GM19239 (cell line): ENCODE results near the gene PIAS2.
A peak's percentile ranks its signal among the peaks of the same experiment; 100 is the strongest.

Source experiments
- DNase-seq: peaks from one replicate; pipeline ENCODE4 v3.0.0; 2011; ENCODE audit warnings: low spot score; ENCODE audit not compliant: insufficient read length
- FAIRE-seq: peaks from 2 replicates; lab custom pipeline; 2011; peaks lifted over from hg19 to GRCh38; lab: Jason Lieb, UNC

Gene PIAS2

DNA sequence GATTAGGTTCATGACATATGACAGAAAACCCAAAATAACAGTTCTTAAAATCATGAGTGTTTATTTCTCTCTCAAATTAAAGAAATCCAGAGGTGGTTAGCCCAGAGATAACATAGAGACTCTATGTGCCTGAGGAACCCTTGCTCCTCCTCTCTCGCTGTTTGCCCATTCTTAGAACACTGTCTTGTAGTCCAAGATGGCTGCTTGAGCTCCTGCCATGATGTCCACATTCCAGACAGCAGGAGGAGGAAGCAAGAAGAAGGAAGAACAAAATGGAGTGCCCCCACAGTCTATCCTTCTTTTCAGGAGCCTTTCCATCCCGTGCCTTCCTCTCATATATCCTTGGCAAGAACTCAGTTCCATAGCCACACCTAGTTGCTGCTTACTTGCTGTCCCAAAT is 146.6 kb downstream of the PIAS2 start:
- FAIRE-seq (no peak), DNase-seq (no peak)

DNA sequence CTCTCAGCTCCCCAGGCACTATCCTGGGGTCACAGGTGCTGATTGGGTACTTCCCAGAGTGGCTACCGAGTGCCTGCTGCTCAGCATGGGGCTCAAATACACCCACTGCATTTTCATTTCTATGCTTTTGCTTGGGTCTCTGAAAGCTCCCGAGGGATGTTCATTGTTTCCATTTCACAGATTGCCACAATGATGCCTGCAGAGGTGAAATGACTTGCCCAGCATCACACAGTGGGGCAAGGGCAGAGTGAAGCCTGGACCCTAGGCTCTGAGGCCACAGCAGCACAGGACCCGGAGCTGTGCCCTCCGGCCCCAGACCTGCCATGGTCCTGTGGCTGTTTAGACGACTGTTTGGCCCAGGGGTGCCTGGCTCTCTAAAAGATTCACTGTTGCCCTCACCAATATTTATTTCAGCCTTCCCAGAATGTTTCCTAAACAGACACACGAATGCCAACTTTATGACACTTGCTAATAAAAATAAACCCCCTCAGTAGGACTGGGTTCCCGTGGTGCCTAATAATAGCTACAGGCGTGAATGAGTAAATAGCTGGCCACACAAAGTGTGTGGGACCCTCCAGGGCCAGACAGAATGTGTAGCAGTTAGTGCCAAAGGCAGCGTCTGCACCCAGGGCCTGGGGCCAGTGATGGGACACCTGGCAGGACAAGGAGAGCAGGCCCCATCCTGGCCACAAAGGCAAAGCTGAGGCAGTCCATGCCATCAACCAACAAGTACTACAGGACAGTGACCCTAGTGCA is 149.0 kb downstream of the PIAS2 start:
- FAIRE-seq, result no peak
- DNase-seq, result no peak

DNA sequence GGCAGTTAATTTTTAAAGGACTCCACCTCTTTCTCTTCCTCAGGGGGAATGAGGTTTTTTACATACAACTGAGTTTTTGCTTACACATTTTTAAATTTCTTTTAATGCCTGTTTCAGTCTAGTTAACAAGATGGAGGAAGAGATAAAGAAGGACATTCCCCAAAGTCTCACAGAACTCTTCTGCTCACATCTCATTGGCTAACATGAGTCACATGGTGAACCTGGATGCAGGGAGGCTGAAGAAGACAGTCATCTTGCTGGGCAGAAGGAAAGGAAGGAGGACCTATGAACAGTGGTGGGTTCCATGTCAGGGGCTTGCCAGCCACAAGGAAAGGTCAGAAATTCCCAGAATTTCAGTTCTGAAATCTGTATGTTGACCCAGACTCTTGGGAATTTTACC is 150.1 kb downstream of the PIAS2 start:
- FAIRE-seq (no peak), DNase-seq (no peak)

DNA sequence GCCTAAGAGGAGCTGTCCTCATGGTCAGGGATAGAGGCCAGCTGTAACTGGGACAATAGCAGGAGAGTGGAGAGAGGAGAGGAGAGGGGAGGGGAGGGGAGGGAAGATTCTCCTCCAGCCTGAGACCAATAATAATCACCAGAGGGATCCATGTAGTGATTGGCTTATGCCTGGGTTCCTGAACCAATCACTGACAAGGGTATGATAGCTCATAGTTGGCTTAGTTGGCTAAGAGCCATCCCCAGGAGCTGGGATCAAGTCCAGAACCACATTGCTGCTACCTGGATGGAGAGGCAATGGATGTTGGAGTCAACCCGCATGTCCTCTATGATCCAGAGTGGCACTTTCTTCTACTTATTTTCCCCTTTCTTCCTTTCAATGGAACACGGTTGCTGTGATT is 152.7 kb downstream of the PIAS2 start:
- no peak for DNase-seq
- no peak for FAIRE-seq

DNA sequence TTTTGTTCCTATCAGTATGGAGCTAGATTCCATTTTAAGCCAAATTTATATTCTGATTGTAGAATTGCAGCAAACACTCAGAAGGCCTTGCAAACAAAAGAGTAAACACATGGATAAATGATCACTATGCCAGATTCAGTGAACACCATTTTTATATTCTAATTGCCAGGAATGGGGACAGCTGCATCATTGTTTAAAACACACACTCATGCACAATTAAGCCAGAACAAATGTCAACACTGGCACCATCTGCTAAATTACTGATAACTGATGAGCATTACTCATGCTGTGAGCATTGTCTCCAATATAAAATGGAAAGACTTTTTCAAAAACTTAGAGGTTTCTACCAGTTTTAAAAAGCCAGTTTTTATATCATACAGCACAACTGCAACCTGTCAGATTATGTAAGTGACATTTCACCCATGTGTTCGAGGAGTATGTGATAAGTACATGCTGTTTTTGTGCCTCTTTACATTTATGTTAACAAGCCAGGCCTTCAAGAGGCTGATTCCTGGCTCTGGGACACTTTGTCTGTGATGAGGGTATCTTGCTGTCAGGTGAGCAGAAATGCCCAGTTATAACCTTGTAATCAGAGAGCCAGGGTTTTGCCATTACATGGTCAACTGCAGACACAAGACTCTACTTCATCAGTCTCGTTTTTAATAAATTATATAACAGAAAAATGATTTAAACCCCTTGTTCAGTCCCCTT is 156.1 kb downstream of the PIAS2 start:
- FAIRE-seq (no peak), DNase-seq (no peak)

DNA sequence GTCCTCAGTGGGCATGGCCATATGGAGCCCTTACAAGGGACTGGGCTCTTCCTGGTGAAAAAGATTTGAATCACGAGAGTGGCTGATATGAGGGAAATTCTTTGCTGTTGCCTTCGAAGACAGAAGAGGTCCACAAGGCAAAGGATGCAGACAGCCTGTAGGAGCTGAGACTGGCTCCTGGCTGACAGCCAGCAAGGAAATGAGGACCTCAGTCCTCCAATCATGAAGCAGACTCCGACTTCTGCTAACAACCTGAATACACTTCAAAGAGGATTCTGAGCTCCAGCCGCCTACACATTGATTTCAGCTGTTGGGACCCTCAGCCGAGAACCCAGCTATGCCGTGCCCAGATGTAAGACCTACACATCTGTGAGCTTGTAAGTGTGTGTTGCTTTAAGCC is 157.4 kb downstream of the PIAS2 start:
- DNase-seq (no peak), FAIRE-seq (no peak)

DNA sequence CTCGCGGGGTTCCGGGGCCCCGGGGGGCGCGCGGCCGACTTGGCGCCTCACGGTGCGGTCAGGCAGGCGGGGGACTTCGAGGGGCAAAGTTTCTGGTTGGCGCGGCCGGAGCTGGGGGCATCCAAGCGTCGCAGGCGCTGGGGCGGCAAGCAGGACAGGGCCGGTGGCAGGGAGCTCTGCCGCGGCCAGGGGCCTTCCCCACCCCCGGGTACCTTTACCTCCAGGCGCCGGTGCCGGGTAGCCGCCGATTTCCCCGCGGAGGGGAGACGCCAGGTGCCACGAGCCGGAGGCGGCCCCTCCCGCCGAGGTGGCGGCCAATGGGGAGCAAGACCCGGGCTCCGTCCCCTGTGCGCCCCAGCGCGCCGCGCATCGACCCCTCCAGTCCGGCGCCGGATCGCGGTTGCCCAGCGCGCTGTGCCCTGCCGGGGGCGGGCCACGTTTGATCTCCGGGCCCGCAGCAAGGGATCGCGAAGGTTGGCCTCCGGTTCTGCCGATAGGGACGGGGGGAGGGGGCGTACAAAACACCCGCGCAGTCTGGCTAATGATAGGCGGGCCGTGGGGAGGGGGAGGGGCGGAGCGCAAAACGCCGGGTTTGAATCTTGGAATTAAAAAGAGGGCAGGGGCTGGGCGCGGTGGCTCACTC is 160.6 kb downstream of the PIAS2 start, which contains the start of gene ST8SIA5:
TSS of gene ST8SIA5 (minus strand) at position 495 of the 643 bp plus-strand sequence. CDS start 545 bp downstream, outside the sequence.
- DNase-seq, result no peak
- no peak for FAIRE-seq

DNA sequence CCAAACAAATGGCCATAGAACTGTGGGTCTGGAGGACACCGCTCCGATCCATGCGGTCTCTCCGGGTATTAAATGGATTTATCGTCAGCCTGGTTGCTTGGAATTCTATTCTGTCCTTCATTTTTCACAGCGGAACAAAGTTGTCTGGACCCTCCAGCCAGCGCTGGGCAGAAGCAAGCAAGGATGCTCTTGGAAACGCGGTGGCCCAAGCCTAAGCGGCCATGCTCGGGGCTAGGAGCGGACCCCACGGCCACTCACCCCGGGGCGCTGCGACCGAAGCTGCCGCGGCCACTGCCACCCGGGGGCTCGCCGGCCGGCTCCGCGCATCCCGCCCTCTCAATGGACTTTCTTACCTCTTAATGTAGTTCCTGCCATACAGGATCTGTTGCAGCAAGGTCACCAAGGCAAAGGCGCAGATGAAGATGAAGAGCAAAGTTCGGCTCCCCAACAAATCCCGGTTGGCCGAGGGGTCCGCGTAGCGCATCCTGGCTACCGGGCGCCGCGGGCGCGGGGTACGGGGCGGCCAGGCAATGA is 161.2 kb downstream of the PIAS2 start:
- FAIRE-seq (no peak), DNase-seq (no peak)

DNA sequence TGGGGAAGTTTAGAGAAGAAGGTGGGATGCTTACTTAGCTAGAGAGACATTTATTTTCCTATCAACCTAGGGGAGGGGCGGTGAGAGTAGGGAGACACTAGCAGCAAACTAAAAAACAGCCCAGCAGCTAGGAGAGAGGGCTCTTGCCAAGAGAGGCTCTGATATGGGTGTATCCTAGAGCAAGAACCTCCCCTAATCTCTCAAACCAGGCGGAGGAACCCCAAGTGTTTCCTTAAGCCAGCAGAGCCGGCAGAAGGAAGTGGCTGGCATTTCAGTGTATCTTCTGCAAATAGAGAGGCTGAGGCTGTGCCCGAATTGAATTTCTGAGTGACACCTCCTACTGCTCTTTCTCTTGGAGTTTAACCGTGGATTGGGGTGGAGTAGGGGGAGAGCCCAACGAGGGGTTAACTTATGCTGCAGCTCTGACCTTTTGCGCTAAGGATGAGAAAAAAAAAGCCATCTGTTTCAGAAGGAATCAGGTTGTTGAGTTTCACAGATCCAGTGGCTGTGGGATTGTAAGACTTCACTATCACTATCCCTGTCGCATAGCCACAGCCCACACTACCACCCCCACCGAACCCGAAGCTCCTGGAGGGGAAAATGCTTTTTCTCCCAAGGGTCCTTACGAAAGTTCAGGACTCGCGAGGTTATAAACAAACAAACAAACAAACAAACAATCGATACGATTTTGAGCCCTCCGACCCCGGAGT is 161.8 kb downstream of the PIAS2 start:
- no peak for DNase-seq
- no peak for FAIRE-seq

DNA sequence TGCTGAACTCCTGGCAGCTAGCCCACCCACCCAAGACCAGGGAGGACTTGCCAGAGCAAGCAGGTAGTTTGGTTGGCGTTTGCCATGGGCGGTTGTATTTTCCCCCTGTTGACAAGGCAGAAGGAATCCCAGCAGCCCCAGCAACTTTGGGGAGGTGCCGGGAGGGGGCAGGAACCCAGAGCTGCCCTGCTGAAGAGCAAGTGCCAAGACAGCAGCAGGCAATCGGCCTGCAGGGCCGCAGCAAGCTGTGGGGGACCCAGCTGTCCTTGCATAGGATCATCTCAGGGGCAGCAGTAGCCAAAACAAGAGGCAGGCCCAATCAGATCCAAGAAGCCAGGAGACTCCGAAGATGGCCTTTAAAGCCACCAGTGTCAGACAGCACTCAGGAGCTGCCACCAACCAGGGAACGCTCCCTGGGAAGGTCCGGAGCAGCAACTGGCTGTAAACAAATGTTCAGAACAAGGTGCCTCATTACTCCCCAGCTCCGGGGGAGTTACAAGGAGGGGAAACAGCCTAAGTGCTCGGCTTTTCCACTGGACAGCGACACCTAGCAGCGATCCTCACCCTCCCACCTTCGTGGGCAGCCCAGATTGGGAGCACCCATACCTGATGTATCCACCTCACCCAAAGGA is 162.5 kb downstream of the PIAS2 start:
- DNase-seq (no peak), FAIRE-seq (no peak)

DNA sequence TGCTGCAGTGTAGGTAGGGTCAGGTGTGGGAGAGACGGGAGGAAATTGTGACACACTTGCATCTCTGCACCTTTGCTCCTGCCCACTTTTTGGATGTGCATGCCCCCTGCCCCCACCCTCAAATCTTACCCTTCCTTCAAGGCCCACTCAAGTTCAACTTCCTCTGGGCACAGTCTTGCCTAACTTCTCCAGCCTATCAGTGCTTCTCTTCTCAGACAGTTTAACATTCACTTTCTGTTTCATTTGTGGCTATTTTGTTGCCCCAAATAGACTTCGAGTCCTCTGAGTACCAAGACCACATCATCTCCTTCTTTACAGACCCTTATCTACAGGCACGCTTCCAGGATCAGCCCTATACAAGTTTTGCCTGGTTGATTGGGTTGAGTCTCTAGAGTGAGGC is 163.1 kb downstream of the PIAS2 start:
- DNase-seq (peak; percentile 36), FAIRE-seq (peak; percentile 85)
